IPS-11a (cell line): ENCODE data around the gene VIPR1.

Experiments used
- H3K4me3 ChIP-seq: one replicate; pipeline ENCODE4 v1.5.1; 2013; ENCODE audit warnings: low read depth, low read length, control low read depth

The VIPR1 gene

DNA sequence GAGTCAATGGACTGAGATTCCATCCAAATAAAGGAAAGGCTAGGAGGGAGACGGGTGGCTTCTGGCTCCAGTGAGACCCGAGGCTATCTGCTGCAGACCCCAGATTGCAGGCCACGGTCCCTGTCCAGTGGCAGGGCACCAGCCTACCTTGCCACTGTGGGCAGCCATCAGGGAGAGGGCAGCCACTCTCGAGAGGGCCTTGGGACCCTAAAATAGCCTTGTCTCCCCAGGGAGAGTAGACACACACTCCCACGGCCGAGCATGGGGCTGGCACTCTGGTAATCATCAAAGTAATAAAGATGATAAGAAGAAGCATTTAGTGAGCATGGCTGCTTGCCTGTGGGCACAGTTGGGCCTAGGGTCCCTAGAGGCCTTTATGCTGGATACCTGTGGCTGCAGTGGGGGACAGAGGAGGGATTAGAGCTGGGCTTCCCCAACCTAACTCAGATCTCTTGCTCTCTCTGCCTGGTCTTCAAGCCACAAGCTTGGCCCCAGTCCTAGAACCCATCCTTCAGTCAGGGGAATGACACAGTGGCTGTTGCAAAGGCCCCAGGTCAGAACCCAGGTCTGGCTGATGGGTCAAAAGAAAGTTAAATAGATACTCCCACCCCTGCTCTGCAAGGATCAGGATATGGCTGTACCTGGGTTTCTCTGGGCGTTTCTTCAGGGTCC is 9.2 kb upstream of the VIPR1 start:
- no peak overlapping the region for H3K4me3 ChIP-seq

DNA sequence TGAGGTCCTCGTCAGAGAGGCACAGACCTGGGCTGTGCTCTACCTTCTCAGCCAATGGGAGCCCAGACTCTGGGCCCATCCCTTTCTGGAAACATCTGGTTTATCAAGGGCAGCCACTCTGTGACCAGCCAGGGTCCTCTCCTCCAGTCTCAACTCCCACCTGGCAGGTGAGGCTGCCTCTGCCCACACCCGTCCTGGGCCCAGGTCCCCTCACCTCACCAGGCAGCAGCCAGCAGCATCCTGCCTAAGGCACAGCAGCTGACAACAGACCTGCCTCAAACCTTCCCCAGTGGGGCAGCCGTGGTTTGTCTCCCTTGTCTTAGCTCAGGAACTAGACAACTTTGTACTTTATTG is 8.7 kb upstream of the VIPR1 start:
- no peak overlapping the region for H3K4me3 ChIP-seq

DNA sequence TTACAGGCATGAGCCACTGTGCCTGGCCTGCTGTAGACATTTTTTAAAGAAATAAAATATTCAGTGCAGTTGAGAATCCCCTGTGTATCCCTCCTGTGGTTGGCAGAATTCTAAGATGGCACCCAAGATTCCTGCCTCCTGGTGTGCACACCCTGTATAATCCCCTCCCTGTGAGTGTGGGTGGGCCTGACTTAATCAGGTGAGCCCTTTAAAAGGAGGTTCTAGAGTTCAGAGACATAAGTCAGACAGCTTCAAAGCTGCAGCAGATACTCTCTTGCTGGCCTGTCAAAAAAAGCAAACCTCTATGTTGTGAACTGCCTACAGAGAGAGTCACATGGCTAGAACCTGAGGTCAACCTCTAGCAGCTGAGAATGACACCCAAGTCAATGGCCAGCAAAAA is 7.0 kb upstream of the VIPR1 start:
- H3K4me3 ChIP-seq: no peak overlapping the region

DNA sequence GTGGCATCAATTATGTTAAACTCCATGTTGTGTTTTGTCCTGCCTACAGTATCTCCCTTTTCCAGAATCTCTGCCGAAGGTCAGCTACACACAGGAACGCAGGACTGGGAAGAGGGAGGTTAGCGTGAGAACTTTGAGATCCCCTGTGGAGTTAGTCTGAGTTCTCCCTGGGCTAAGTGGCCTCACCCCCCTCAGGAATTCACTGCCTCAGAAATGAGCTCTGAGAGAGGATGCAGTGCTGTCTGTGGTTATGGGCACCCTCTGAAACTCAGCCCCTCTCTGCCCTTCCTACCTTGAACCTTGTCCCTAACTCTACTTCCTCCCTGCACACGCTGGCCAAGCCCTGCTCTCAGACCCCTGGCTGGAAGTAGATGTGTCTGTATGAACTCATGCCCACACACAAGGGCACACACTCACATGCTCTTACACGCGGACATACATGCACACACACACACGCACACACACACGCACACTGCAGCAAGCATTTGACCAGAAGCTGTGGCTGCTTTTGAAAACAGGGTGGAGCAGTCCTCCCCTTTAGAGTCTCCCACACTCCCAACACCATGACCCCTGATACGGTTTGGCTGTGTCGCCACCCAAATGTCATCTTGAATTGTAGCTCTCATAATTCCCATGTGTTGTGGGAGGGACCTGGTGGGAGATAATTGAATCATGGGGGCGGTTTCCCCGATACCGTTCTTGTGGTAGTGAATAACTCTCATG is 5.3 kb upstream of the VIPR1 start:
- H3K4me3 ChIP-seq: no peak overlapping the region

DNA sequence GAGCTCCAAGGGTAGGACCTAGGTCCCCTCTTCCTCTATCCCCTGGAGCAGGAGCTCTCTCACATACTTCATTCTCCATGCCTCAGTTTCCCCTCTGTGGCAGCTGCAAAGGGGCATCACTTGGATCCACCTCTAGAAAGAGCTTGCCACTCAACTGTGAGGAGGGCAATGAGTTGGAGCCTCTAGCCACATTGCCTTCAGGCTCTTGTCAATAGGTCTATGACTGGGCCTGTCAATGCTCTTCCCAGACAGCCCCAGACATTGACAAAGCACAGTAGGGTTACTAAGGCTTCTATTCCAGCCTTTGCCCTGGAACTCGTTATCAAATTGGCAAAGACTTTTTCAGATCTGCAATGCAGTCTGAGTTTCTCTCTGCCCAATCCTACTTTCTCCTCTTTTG is 4.4 kb upstream of the VIPR1 start:
- no peak overlapping the region for H3K4me3 ChIP-seq

DNA sequence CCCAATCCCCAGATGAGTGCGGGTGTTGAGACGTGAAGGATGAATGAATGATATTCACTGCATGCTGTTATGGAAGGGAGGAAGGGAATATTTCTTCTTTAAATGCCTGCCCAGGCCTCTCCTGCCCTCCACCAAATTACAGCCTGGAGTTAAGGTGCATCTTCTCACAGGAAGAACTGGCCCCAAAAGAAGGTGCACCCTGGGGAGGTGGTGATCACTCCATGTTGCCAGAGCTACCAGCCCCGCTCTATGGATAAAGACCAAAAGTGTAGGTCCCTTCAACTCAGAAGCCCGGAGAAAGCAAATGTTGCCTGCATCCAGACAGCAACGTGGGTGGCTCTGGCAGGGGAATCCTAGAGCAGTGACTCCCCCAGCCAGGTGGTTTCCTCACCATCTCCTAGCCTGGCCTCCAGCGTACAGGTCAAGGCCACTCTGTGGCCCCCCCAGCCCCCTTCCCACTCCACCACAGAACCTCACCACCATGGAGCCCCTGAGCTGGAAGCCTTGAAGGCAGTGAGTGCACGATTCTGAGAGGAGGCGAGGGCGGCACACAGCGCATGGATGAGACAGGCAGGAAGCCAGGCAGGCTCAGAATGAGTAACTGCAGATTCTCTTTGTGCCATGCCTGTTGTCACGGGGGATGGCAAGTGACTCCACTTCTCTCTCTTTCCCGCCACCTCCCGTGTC is 3.5 kb upstream of the VIPR1 start:
- no peak overlapping the region for H3K4me3 ChIP-seq

DNA sequence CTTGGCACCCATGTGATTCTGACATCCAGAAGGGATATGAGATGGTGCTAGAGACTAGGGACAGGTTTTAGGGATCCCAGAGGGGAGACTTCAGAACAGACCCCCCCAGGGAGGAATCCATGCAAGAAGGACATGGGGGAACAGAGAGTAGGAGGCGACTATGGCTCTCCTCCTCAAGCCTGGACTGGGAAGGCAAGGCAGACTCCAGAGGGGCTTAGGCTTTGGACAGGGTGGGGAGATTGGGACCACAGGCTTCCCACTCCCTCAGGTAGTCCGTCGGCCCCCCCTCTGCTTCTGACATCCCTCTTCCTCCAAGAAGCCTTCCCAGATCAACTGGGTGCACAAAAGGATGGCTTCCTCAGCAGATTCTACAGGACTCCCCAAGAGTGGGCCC is 3.0 kb upstream of the VIPR1 start:
- H3K4me3 ChIP-seq: no peak overlapping the region

DNA sequence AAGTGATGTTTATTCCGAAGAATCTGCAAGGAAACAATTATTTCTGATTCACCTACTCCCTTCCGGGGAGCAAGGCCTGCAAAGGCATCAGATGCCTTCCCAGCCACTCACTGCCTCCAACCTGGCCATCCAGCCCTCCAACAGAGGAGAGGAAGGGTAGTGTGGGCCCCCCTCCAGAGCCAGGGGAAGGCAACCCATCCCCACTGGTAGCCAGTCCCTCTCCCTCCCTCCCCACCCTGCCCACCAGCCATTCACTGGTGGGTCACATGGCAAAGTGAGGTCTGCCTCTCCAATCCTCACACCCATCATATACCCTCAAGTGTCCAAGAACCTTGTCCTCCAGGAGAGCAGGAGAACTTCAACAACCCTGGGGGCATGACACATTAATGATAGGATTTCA is 2.4 kb upstream of the VIPR1 start:
- no peak overlapping the region for H3K4me3 ChIP-seq

DNA sequence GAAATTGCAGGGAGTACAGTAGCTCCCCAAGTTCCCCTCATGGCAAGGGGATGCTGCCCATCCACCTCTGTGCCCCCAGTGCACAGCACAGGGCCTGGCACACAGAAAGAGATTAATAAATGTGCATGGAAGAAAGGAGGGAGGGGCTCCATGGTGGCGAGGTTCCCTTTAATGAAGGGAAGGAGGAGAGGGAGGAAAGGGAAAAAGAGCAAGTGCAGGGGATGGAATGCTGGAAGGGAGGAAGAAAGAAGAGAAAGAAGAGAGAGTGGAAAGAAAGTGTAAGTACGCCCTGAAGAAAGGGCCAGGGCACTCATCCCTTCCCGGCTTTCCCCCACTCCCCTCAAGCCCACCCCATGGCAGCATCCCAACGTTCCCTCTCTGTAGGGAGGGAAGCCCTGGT is 1.5 kb upstream of the VIPR1 start:
- H3K4me3 ChIP-seq: peak overlapping the region; percentile 50

DNA sequence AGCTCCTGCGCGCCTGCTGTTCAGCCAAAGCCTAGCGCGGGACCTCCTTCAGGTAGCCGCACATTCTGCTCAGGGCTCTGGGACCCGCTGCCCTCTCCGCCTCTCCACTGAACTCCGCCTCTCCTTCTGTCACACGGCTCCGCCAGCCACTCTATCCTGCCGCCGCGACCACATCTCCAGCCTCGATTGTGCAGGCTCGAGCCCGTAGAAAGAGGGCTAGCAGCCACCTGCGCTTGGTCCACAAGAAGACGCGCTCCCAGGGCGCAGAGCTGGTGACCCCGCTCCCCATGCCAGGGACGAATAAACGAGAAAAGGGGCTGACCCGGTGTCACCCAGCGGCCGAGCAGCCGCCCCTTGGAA is 1.1 kb upstream of the VIPR1 start:
- peak overlapping the region; percentile 50 for H3K4me3 ChIP-seq

DNA sequence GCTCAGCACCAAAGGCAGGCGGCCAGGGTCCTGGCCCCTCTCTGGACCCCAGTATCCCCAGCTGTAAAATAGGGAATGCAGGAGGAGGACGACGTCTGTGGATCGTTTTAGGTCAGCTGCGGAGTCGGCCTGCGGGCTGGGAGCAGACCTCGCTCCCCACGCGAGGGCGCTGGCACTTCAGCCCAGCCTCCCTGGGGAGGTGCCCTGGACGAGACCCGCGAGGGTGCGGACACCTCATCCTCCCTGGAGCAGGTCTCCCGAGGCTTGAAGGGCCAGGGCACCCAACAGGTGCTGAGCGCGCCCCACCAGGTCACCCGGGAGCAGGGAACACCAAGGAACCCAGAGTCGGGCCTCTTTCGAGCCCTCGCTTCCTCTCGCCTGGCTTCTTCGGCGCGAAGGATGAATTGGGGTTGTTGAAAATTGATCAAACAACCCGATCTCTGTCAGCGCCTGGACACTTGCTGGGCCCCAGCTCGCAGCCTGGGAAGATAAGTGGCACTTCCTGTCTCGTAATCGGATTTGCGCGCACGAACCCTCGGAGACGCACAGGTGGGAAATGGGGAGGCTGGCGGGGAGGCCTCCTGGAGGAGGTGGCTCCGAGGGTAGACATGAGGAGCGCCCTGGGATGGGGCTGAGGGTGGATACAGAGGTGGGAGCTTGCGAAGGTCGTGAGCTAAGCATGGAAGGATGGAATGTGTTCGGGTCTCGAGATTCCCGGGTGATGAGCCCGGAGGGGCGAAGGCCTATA is 588 bp upstream of the VIPR1 start:
- H3K4me3 ChIP-seq: peak overlapping the region; percentile 50

DNA sequence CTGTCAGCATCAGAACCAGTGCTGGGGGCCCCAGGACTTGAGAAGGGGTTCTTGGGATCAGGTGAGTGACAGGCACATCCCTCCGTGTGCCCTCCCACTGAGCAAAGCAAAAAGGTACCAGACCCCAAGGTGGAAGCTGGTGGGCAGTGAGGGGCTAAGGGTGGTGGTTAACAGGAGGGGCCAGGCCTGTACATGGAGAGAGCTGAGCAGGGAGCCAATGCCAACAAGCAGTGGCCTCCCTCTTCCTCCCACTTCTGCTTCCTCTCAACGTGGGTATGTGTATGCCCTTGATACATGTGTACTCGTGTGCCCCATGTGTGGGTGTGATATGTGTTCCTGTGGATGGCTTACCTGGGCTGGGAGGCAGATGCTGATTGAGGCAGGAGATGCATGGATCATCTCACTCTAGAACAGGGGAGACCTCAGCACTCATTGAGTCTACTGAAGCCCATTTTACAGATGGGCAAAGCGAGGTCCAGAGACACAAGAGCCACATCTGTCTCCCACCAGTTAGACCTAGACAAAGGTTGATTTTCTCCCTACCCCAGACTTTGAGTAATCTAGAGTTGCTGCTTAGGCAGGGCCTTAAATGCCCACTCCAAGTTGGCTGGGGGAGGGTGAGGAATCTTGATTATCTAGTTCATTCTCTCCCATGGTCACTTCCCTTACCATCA is 945 bp downstream of the VIPR1 start:
- H3K4me3 ChIP-seq: no peak overlapping the region

DNA sequence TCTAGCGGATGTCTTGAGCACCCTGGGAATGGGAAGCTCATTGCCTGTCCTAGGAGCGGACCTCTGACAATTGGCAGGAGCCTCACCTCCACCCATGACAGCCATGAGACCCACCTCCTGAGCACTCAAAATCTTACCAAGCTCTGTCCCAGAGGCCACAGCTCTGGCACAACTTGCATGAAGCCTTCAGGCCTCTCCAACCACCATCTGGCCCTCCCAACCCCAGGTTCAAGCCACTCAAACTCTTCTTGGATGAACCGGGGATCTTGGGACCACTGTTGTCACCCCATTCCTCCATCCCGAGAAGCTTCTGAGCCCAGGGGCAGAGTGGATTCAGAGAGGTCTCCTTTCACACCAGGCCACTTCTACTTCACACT is 1.5 kb downstream of the VIPR1 start:
- no peak overlapping the region for H3K4me3 ChIP-seq

DNA sequence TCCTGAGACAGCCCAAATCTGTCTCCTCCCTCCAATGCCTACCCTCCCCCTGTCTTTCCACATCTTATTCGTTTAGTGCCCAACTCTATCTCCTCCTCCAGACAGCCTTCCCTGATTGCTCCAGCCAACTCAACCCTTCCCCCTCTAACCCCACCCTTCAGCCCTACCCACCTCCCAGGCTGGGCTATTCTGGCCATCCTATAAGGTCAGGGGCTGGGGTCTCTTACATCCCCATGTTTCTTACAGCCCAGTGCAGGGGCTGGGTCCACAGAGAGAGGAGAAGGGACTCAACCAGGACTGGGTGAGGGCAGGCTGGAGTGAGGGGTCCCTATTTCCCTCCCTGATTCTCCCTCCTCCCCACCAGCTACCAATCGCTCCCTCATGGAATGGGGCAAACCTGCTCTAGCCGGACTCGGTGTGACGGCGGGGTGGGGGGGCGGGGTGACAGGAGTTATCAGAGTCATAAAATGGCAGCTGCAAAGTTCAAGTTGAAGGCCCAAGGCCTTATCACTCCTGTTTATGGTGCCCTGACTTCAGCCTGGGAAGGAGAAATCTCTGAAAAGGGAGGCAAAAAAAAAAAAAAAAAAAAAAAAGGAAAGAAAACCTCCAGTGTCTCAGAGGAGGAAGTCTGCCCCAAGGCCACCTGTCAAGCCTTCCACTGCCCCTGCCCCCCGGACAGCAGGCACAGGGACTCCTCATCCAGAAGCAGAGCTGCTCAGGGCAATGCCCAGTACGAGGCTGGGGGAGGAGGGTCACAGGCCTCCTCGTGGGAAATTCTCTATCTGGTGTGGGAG is 2.1 kb downstream of the VIPR1 start:
- H3K4me3 ChIP-seq: no peak overlapping the region

DNA sequence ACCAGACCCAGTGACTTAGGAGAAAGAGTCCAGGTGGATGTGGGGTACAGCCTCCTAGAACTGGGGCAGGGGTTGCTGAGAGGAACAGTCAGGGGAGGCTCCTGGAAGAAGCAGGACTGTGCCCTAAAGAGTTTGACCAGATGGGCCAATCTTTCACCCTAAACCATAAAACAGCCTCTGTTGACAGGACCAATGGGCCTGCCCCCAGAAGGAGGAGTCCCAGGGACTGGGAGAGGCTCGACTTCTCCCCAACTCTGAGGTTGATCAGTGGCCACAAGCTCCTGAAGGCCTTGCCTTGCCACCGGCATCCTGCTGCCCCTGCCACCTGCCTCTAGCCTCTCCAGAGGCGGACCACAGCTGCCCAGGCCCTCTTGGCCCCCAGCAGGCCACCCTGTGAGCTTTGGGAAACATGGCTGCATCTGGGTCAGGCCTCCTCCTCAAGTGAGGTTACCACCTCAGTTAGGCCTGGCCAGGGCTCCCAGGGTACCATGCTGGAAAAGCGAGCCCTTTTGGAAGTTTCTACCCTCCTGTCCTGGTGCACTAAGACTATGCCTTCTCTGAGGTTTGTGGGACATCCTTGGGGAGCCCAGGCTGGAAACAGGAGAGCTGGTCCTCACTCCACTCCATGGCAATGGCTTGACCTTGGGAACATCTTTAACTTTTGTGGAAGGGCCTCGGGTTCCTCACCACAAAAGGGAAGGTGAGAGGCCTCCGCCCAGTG is 2.8 kb downstream of the VIPR1 start:
- no peak overlapping the region for H3K4me3 ChIP-seq

DNA sequence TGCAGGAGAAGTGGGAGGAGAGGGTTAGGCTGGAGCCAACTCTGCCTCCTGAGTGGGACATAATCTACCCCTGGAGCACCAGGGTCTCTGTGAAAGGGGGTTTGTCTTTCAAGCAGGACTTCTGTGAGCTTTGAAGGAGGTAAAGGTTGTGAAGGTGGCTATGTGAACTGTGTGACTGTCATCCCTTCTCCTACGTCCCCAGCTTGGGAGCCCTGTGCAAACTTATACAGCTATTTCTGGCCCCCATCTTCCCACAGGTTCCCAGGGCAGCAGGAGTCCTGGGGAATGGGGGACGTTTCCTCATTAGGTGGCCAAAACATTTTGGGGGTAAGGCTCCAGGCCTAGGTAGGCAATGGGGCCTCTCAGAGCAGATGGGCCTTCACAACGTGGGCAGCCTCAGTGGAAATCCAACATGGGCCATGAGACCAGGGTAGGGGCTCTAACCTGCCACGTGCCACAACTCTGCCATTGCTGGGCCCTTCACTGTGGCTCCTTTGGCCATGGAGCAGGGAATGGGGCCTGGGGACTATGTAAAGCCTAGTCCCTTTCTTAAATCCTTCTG is 3.5 kb downstream of the VIPR1 start:
- H3K4me3 ChIP-seq: no peak overlapping the region

DNA sequence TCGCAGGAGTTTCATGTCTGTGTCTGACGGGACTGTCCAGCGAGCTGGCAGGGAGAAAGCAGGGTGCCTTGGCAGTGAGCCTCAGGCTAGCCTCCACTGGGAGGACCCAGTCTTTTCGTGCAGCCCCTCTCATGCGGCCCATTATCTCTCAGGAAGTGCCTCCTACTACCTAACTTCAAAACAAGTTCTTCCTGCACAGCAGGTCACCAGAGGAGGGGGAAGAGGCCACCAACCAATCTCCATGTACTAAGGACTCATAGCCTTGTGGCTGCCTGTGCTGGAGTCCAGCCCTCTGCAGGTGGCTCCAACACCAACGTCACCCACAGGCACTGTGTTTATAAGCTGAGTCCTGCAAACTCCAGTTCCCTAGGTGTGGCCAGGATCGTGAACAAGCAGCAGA is 4.8 kb downstream of the VIPR1 start:
- no peak overlapping the region for H3K4me3 ChIP-seq

DNA sequence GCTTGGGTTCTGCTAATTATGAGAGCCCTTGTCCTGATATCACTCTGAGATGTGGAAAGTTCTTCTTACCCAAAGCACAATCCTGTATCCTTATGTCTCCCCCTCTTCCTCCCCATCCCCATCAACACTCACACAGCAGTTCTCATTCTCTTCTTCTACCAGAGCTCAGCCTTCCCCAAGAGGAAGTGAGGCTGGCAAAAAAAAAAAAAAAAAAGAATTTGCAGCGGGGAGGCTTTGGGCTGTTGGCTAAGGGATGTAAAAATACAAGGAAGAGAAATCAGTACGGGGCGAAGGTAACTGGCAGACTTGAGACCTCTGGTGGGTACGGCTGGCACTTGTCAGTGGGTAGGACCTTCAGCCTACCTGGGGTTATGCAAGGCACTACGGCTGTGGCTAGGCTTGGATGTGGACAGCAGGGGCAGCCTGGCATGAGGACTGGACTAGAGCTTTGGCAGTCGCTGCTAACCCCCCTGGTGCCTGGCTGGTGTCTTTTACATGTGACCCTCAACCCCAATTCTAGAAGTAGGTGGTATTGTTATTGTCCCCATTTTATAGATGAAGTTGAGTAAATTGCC is 5.4 kb downstream of the VIPR1 start:
- no peak overlapping the region for H3K4me3 ChIP-seq

DNA sequence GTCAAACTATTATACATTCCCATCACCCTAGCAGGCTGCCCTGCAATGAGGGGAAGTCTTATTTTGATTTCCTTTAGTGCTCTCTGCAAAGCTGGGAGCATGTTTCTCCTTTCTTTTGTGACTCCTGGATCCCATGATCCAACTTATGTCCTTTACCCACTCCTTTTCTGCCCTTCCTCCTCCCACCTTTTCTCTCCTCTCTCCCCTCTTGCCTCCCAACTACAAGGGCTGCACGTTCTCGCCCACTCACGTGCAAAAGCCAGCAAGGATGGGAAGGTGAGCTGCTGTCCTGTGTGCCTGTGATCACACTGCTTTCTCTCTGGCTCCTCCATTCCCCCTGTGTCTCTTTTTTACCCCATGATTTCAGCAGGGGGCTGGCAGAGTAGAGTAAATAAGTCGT is 6.1 kb downstream of the VIPR1 start:
- no peak overlapping the region for H3K4me3 ChIP-seq
